Trophoblast cell (in vitro differentiated cells and primary cell): Measurements from ENCODE around the gene CCND3. TPM values are rescaled to one million over a fixed set of nuclear protein-coding genes. Genes with fewer than 3 reads are reported as not detected.

Experiments
- DNase-seq, 2 donors: peaks; one replicate each; pipeline ENCODE4 v3.0.0-alpha.2; 2016
- H2AFZ ChIP-seq: 2 replicates; pipeline ENCODE4 v1.6.1; 2013; ENCODE audit warnings: low read length, moderate library complexity, mild to moderate bottlenecking; ENCODE audit not compliant: insufficient read depth, poor library complexity
- H2AK5ac ChIP-seq: 2 replicates; pipeline ENCODE4 v1.6.1; 2013; ENCODE audit warnings: mild to moderate bottlenecking, low read length
- H2BK120ac ChIP-seq: 2 replicates; pipeline ENCODE4 v1.6.1; 2013; ENCODE audit warnings: low read length, mild to moderate bottlenecking, moderate library complexity; ENCODE audit not compliant: insufficient read depth, poor library complexity
- H2BK12ac ChIP-seq: 2 replicates; pipeline ENCODE4 v1.6.1; 2013; ENCODE audit warnings: mild to moderate bottlenecking, low read length, moderate library complexity
- H2BK5ac ChIP-seq: 2 replicates; pipeline ENCODE4 v1.6.1; 2013; ENCODE audit warnings: low read length, low read depth, moderate library complexity, mild to moderate bottlenecking; ENCODE audit not compliant: poor library complexity
- H3K14ac ChIP-seq: 2 replicates; pipeline ENCODE4 v1.6.1; 2013; ENCODE audit warnings: mild to moderate bottlenecking, low read length
- H3K18ac ChIP-seq: 2 replicates; pipeline ENCODE4 v1.6.1; 2013; ENCODE audit warnings: mild to moderate bottlenecking, low read length
- H3K23ac ChIP-seq: 2 replicates; pipeline ENCODE4 v1.6.1; 2013; ENCODE audit warnings: low read length
- H3K27ac ChIP-seq: 2 replicates; pipeline ENCODE4 v1.5.1; 2013; ENCODE audit warnings: low read depth, mild to moderate bottlenecking, inconsistent platforms, low read length, moderate library complexity
- H3K27me3 ChIP-seq: 2 replicates; pipeline ENCODE4 v1.6.1; 2013; ENCODE audit warnings: inconsistent platforms, mild to moderate bottlenecking, low read length, moderate library complexity; ENCODE audit not compliant: insufficient read depth
- H3K36me3 ChIP-seq, 2 experiments: 1 replicate in 1 of 2; 2 replicates in 1 of 2; pipeline ENCODE4 v1.6.1; 2013; ENCODE audit warnings: low read length in 2 of 2, mild to moderate bottlenecking in 2 of 2, moderate library complexity in 1 of 2; ENCODE audit not compliant: insufficient read depth in 2 of 2, control insufficient read depth in 1 of 2
- H3K4ac ChIP-seq: 2 replicates; pipeline ENCODE4 v1.6.1; 2013; ENCODE audit warnings: low read depth, mild to moderate bottlenecking, low read length, moderate library complexity
- H3K4me1 ChIP-seq, 2 experiments: 1 replicate in 1 of 2; 2 replicates in 1 of 2; pipeline ENCODE4 v1.6.1; 2013; ENCODE audit warnings: low read length in 2 of 2, mild to moderate bottlenecking in 2 of 2, moderate library complexity in 1 of 2; ENCODE audit not compliant: insufficient read depth in 2 of 2, control insufficient read depth in 1 of 2
- H3K4me2 ChIP-seq: 2 replicates; pipeline ENCODE4 v1.6.1; 2013; ENCODE audit warnings: inconsistent platforms, mild to moderate bottlenecking, low read length, moderate library complexity
- H3K4me3 ChIP-seq: 2 replicates; pipeline ENCODE4 v1.5.1; 2013; ENCODE audit warnings: mild to moderate bottlenecking, low read depth, low read length, inconsistent platforms
- H3K79me1 ChIP-seq: one replicate; pipeline ENCODE4 v1.6.1; 2013; ENCODE audit warnings: low read length
- H3K79me2 ChIP-seq: 2 replicates; pipeline ENCODE4 v1.6.1; 2013; ENCODE audit warnings: low read length, mild to moderate bottlenecking; ENCODE audit not compliant: control insufficient read depth, insufficient read depth, poor library complexity
- H3K9ac ChIP-seq: 2 replicates; pipeline ENCODE4 v1.6.1; 2013; ENCODE audit warnings: mild to moderate bottlenecking, low read length
- H3K9me3 ChIP-seq: 2 replicates; pipeline ENCODE4 v1.6.1; 2013; ENCODE audit warnings: low read depth, mild to moderate bottlenecking, control low read depth, inconsistent platforms, low read length; ENCODE audit not compliant: insufficient read depth
- H4K12ac ChIP-seq: 2 replicates; pipeline ENCODE4 v1.6.1; 2013; ENCODE audit warnings: low read depth, mild to moderate bottlenecking, low read length, moderate library complexity
- H4K8ac ChIP-seq: 2 replicates; pipeline ENCODE4 v1.6.1; 2013; ENCODE audit warnings: low read depth, mild to moderate bottlenecking, low read length, moderate library complexity
- H4K91ac ChIP-seq: one replicate; pipeline ENCODE4 v1.6.1; 2013; ENCODE audit warnings: low read depth, mild to moderate bottlenecking, low read length, moderate library complexity
- WGBS: extraction: QIAGEN DNeasy Blood & Tissue Kit; methylation state at CpG from one replicate; pipeline ENCODE4 v1.1.7; 2013; ENCODE audit warnings: missing lambda C conversion rate; ENCODE audit not compliant: insufficient read length, insufficient coverage; ENCODE audit errors: extremely low coverage; 5-methylcytosine and 5-hydroxymethylcytosine counted together
- polyA plus RNA-seq: library from polyadenylated mRNA; stranded (reverse); fragments of 200-250 nt; gene quantifications from 2 replicates; pipeline ENCODE4 v1.2.3, GENCODE V29; 2013

The CCND3 gene
- 46.7 and 49.4 TPM in 2 replicates for polyA plus RNA-seq

DNA sequence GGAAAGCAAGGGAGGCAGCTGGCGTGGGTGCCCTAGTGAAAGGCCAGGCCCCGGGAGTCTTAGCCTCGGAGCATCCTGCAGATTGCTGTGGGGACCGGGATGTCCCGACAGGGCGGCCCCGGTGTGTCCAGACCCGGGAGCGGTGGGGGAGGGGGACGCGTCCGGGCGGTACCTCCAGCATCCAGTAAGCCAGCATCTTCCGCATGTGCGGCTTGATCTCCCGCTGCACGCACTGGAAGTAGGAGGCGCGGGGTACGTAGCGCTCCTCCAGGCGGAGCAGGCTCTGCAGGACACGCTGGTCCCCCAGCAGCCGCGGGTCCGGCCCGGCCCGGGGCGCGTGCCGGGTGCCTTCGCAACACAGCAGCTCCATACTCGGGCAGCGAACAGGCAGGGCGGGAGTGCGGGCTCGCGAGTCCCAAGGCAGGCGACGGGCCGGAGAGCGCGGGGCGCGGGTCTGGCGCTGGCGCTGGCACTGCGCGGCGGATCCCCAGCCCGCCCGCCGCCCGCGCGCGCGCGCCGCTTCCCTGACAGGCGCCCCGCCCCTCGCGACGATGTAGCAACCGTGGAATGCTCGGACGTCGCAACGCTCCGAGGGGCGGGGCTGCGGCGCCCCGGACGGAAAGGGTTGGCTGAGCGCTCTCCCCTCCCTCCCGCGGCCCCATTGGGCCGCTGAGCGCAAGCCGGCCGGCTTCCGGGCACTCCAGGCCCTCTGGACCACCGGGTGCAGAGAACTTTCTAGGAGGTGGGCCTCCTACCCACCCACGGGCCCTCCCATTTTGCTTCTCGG lies at the start of gene CCND3:
Gene CCND3, minus strand, starts transcription at position 529 of the 787 bp plus-strand sequence. Its CDS starts 159 bp downstream, at position 370.
- no peaks in the 10 kb centered on the region for H3K9me3 ChIP-seq
- peak within 1 kb of the TSS; percentile 46 for H2AK5ac ChIP-seq
- peak within 1 kb of the TSS; percentile 18 for H3K18ac ChIP-seq
- H2BK120ac ChIP-seq, result peak within 1 kb of the TSS; percentile 28
- peak within 1 kb of the TSS; percentile 51 for H3K27ac ChIP-seq
- peak within 1 kb of the TSS; percentile 69 for H3K4me2 ChIP-seq
- H3K4me3 ChIP-seq, result peak within 1 kb of the TSS; percentile 84
- peak within 1 kb of the TSS; percentile 83 for H3K4ac ChIP-seq
- no CpG with 5 or more reads among the region's 87 CpGs for WGBS
- H3K23ac ChIP-seq, result no peak within 1 kb of the TSS
- H2AFZ ChIP-seq, result peak within 1 kb of the TSS; percentile 77
- peaks cover 15% of the 10 kb centered on the region for H3K79me2 ChIP-seq
- peak within 1 kb of the TSS; percentile 4 for H2BK12ac ChIP-seq
- peaks cover 14% of the 10 kb centered on the region for H3K79me1 ChIP-seq
- H3K27me3 ChIP-seq, result no peaks in the 10 kb centered on the region
- peaks cover 8 to 16% of the 10 kb centered on the region in 2 experiments for H3K36me3 ChIP-seq
- peak within 1 kb of the TSS; percentile 81 for H4K12ac ChIP-seq
- H4K91ac ChIP-seq, result peak within 1 kb of the TSS; percentile 67
- H4K8ac ChIP-seq, result peak within 1 kb of the TSS; percentile 77
- H2BK5ac ChIP-seq, result peak within 1 kb of the TSS; percentile 73
- H3K9ac ChIP-seq, result peak within 1 kb of the TSS; percentile 35
- peak within 1 kb of the TSS; percentile 77 for H3K14ac ChIP-seq
- H3K4me1 ChIP-seq, result peaks cover 23 to 24% of the 10 kb centered on the region in 2 experiments
- peak; percentile 93 to 98 for DNase-seq

GRCh38 chr6:41986339-41986738 lies 44.7 kb upstream of the CCND3 start:
- no peak overlapping the region for H2BK120ac ChIP-seq
- DNase-seq, result no peak
- H2AK5ac ChIP-seq, result no peak overlapping the region
- H2BK5ac ChIP-seq, result no peak overlapping the region
- H2BK12ac ChIP-seq, result no peak overlapping the region
- H3K79me1 ChIP-seq, result no peaks in the 10 kb centered on the region
- no peak overlapping the region for H3K27ac ChIP-seq
- no peaks in the 10 kb centered on the region for H3K27me3 ChIP-seq
- no peak overlapping the region for H2AFZ ChIP-seq
- H3K4me2 ChIP-seq, result no peak overlapping the region
- H3K18ac ChIP-seq, result no peak overlapping the region
- H3K4me3 ChIP-seq, result no peak overlapping the region
- H3K79me2 ChIP-seq, result no peaks in the 10 kb centered on the region
- H3K4me1 ChIP-seq, result no peaks in the 10 kb centered on the region
- H3K14ac ChIP-seq, result no peak overlapping the region
- no peaks in the 10 kb centered on the region for H3K9me3 ChIP-seq
- H4K91ac ChIP-seq, result no peak overlapping the region
- no peak overlapping the region for H3K9ac ChIP-seq
- no peak overlapping the region for H3K23ac ChIP-seq
- H4K8ac ChIP-seq, result no peak overlapping the region
- no peaks in the 10 kb centered on the region for H3K36me3 ChIP-seq
- WGBS, result no CpG with 5 or more reads among the region's 2 CpGs
- H3K4ac ChIP-seq, result no peak overlapping the region
- no peak overlapping the region for H4K12ac ChIP-seq

GRCh38 chr6:41984623-41985022 lies 43.0 kb upstream of the CCND3 start:
- H4K8ac ChIP-seq, result no peak overlapping the region
- no peak overlapping the region for H2AK5ac ChIP-seq
- no peaks in the 10 kb centered on the region for H3K27me3 ChIP-seq
- no peak overlapping the region for H3K14ac ChIP-seq
- DNase-seq, result no peak
- H3K4me2 ChIP-seq, result no peak overlapping the region
- no peak overlapping the region for H2BK5ac ChIP-seq
- no peaks in the 10 kb centered on the region for H3K36me3 ChIP-seq
- no CpG with 5 or more reads among the region's 4 CpGs for WGBS
- H3K18ac ChIP-seq, result no peak overlapping the region
- H3K79me2 ChIP-seq, result no peaks in the 10 kb centered on the region
- H3K23ac ChIP-seq, result no peak overlapping the region
- no peak overlapping the region for H4K91ac ChIP-seq
- H3K27ac ChIP-seq, result no peak overlapping the region
- H3K9ac ChIP-seq, result no peak overlapping the region
- no peak overlapping the region for H3K4ac ChIP-seq
- H3K9me3 ChIP-seq, result no peaks in the 10 kb centered on the region
- H3K4me1 ChIP-seq, result no peaks in the 10 kb centered on the region
- H3K79me1 ChIP-seq, result no peaks in the 10 kb centered on the region
- H3K4me3 ChIP-seq, result no peak overlapping the region
- H4K12ac ChIP-seq, result no peak overlapping the region
- H2BK12ac ChIP-seq, result no peak overlapping the region
- no peak overlapping the region for H2BK120ac ChIP-seq
- no peak overlapping the region for H2AFZ ChIP-seq

DNA sequence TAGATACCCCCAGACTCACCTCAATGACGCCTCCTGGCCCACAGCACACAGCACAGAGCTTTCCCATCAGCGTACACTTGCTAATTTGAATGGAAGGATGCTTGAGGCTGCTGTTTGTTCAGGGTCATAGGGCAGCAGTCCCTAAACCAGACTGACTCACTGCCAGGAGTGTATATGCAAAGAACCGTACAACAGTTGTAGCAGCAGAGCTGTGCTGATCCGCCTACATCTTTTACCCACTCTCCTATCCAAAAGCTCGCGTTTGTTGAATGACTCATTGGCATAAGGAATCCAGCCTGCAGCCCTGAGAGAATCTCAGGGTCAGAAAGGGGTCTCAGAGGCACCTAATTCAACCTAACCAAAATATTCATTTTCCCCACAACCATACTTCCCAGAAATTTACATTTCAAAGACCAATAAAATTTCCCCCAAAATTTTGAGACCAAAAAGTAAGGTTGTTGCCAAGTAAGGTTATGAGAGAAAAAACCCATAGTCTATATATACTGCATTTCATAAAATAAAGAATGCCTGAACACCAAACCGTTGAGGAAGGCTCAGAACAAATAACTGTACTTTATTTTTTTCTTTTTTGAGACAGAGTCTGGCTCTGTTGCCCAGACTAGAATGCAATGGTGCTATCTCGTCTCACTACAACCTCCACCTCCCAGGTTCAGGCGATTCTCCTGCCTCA lies 35.3 kb upstream of the CCND3 start:
- Histone ChIP-seq H2BK5ac (no peak overlapping the region), H3K14ac (no peak overlapping the region), H3K79me2 (no peaks in the 10 kb centered on the region), H4K12ac (no peak overlapping the region), H3K4me2 (no peak overlapping the region), H2BK120ac (no peak overlapping the region), H3K36me3 (no peaks in the 10 kb centered on the region), H3K27me3 (no peaks in the 10 kb centered on the region), H2BK12ac (no peak overlapping the region), H3K23ac (no peak overlapping the region), H4K91ac (no peak overlapping the region), H3K4me1 (peaks cover 3 to 4% of the 10 kb centered on the region in 2 experiments), H3K9me3 (no peaks in the 10 kb centered on the region), H2AK5ac (no peak overlapping the region), H4K8ac (no peak overlapping the region), H3K9ac (no peak overlapping the region), H2AFZ (no peak overlapping the region), H3K4ac (no peak overlapping the region), H3K18ac (no peak overlapping the region), H3K27ac (no peak overlapping the region), H3K4me3 (no peak overlapping the region), H3K79me1 (no peaks in the 10 kb centered on the region)
- DNase-seq, result peak; percentile 37 to 72
- no CpG with 5 or more reads among the region's 9 CpGs for WGBS
